Chondrocyte (in vitro differentiated cells): Measurements from ENCODE around the gene DMD. TPM values are rescaled to one million over a fixed set of nuclear protein-coding genes. Genes with fewer than 3 reads are reported as not detected.

Source experiments
- DNase-seq: peaks from one replicate; pipeline ENCODE4 v3.0.0; 2021; ENCODE audit warnings: mixed read lengths, low spot score
- H3K27ac Mint-ChIP-seq: one replicate; pipeline ENCODE4 v1.8.0; 2021; ENCODE audit warnings: mild to moderate bottlenecking, moderate library complexity, mixed read lengths; ENCODE audit not compliant: unreplicated experiment
- H3K27me3 Mint-ChIP-seq: 2 replicates; pipeline ENCODE4 v1.8.0; 2021; ENCODE audit warnings: low read depth, mixed read lengths
- H3K36me3 Mint-ChIP-seq: 2 replicates; pipeline ENCODE4 v1.8.0; 2021; ENCODE audit warnings: low read depth, mixed read lengths
- H3K4me1 Mint-ChIP-seq: 2 replicates; pipeline ENCODE4 v1.8.0; 2021; ENCODE audit warnings: low read depth, mild to moderate bottlenecking, mixed read lengths
- H3K4me3 Mint-ChIP-seq: one replicate; pipeline ENCODE4 v1.8.0; 2021; ENCODE audit warnings: mild to moderate bottlenecking, moderate library complexity, mixed read lengths; ENCODE audit not compliant: unreplicated experiment
- H3K9me3 Mint-ChIP-seq: 2 replicates; pipeline ENCODE4 v1.8.0; 2021; ENCODE audit warnings: low read depth, mixed read lengths
- total RNA-seq: library from RNA; stranded (reverse); gene quantifications from 3 replicates; pipeline ENCODE4 v1.2.1, GENCODE V29; 2021
- TF ChIP-seq, protein P1 (sequence below): fragments of 200-600 bp; sonication (generic); IDR thresholded peaks from 2 replicates; pipeline ENCODE4 v1.5.0; 2021; ENCODE audit warnings: antibody characterized with exemption, mild to moderate bottlenecking, moderate library complexity

DMD gene
- total RNA-seq, 1 donor from 2014 or later: 201 TPM

DNA sequence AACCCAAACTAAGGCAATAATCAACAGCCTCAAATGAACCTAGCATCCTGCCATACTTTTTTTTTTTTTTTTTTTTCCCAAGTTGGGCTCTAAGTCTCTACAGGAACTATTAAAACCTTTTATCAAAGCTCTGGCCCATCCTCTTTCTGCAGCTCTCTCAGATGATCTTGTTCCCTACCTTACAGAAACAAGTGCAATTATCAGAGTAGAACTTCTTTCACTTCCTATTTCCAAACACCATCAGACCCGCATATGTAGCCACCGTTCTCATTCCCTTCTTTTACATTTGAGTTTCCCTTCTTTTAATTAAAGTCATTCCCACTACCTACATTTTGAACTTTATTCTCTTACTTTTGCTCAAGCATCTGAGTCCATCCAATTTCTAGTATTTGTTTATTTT lies 690.6 kb downstream of the DMD start:
- Mint-ChIP-seq H3K9me3 (peaks cover 3% of the 10 kb centered on the region), H3K27me3 (no peaks in the 10 kb centered on the region), H3K4me1 (no peaks in the 10 kb centered on the region), H3K27ac (no peak overlapping the region), H3K36me3 (no peaks in the 10 kb centered on the region), H3K4me3 (no peak overlapping the region)
- TF ChIP-seq, protein P1, sequence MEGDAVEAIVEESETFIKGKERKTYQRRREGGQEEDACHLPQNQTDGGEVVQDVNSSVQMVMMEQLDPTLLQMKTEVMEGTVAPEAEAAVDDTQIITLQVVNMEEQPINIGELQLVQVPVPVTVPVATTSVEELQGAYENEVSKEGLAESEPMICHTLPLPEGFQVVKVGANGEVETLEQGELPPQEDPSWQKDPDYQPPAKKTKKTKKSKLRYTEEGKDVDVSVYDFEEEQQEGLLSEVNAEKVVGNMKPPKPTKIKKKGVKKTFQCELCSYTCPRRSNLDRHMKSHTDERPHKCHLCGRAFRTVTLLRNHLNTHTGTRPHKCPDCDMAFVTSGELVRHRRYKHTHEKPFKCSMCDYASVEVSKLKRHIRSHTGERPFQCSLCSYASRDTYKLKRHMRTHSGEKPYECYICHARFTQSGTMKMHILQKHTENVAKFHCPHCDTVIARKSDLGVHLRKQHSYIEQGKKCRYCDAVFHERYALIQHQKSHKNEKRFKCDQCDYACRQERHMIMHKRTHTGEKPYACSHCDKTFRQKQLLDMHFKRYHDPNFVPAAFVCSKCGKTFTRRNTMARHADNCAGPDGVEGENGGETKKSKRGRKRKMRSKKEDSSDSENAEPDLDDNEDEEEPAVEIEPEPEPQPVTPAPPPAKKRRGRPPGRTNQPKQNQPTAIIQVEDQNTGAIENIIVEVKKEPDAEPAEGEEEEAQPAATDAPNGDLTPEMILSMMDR: no peak
- DNase-seq: no peak

DNA sequence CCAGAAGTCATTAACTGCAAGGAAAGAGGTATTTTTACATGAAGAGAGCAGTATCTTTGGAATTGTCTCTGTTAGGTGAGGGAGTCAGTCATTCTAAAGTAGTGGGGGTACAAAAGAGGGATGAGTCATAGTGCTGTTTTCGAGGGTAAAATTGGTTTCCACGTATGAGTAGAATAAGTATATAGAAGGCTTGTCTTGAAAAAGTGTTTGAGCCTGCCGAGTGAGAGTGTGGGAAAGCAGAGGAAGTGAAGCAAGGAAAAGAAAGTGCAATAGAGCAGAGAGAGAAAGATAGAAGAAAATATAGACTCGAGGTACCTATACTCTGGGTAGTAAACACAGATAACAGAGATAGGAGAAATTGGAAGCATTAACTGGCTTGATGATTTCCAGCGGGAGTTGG lies 696.4 kb downstream of the DMD start:
- peaks cover 3% of the 10 kb centered on the region for H3K36me3 Mint-ChIP-seq
- H3K27ac Mint-ChIP-seq: no peak overlapping the region
- H3K4me3 Mint-ChIP-seq: no peak overlapping the region
- TF ChIP-seq, protein P1: no peak
- no peak for DNase-seq
- no peaks in the 10 kb centered on the region for H3K9me3 Mint-ChIP-seq
- H3K27me3 Mint-ChIP-seq: no peaks in the 10 kb centered on the region
- no peaks in the 10 kb centered on the region for H3K4me1 Mint-ChIP-seq

DNA sequence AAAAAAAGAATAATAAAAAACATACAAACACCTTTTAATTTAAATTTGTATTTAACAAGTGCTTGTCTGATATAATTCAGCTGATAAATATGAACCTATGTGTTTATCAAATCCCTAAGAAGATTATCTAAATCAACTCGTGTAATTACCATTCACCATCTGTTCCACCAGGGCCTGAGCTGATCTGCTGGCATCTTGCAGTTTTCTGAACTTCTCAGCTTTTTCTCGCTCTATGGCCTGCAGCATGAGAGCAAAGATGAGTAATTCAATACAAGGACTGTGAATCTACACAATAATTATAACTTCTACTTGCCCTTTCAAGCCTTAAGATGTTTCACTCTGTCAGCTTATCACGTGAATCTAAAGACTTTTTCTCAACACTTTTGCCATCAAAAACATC lies 709.7 kb downstream of the DMD start:
- H3K4me1 Mint-ChIP-seq: no peaks in the 10 kb centered on the region
- no peak overlapping the region for H3K4me3 Mint-ChIP-seq
- no peak overlapping the region for H3K27ac Mint-ChIP-seq
- no peaks in the 10 kb centered on the region for H3K36me3 Mint-ChIP-seq
- TF ChIP-seq, protein P1: no peak
- no peaks in the 10 kb centered on the region for H3K9me3 Mint-ChIP-seq
- DNase-seq: no peak
- no peaks in the 10 kb centered on the region for H3K27me3 Mint-ChIP-seq

DNA sequence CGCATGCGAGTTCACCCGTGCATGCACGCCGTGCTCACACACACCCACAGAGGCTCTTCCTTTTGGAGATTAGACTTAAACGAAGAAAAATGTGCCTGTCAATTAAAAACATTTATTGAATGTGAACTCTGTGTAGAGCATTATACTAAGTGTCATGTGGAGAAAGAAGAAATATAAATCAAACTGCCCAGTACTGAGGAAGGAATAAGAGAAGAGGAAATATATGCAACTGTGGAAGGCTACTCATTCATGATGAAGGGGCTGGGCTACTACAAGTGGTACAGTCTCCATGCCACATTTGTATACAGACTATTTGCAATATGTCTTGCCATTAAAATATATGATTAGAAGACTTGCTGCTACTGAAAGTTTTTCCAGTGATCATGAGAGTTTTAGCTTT lies 714.7 kb downstream of the DMD start:
- Mint-ChIP-seq H3K27ac (no peak overlapping the region), H3K4me1 (no peaks in the 10 kb centered on the region), H3K36me3 (no peaks in the 10 kb centered on the region), H3K27me3 (no peaks in the 10 kb centered on the region), H3K9me3 (no peaks in the 10 kb centered on the region), H3K4me3 (no peak overlapping the region)
- DNase-seq: no peak
- TF ChIP-seq, protein P1: no peak

DNA sequence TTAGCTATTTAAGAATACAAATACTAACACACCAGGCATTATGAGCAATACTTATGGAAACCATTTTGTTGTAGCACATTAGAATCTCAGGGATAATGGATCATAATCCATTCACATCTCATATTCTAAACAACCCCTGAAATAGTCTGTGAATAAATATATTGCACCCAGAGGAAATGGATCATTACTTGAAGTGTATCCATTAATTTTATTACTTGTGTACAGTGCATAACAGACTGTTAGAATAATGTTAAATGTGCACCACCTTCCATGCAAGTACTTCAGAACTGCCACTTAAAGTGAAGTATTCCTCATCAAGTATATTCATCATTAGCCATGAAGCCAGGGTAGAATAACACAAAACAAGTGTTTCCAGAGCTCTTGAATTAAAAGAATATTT lies 715.5 kb downstream of the DMD start:
- DNase-seq: no peak
- H3K4me1 Mint-ChIP-seq: no peaks in the 10 kb centered on the region
- no peaks in the 10 kb centered on the region for H3K27me3 Mint-ChIP-seq
- H3K27ac Mint-ChIP-seq: no peak overlapping the region
- TF ChIP-seq, protein P1: no peak
- H3K36me3 Mint-ChIP-seq: peaks cover 1% of the 10 kb centered on the region
- no peaks in the 10 kb centered on the region for H3K9me3 Mint-ChIP-seq
- H3K4me3 Mint-ChIP-seq: no peak overlapping the region
